ENCODE measurements around the gene MYRFL.

DNA sequence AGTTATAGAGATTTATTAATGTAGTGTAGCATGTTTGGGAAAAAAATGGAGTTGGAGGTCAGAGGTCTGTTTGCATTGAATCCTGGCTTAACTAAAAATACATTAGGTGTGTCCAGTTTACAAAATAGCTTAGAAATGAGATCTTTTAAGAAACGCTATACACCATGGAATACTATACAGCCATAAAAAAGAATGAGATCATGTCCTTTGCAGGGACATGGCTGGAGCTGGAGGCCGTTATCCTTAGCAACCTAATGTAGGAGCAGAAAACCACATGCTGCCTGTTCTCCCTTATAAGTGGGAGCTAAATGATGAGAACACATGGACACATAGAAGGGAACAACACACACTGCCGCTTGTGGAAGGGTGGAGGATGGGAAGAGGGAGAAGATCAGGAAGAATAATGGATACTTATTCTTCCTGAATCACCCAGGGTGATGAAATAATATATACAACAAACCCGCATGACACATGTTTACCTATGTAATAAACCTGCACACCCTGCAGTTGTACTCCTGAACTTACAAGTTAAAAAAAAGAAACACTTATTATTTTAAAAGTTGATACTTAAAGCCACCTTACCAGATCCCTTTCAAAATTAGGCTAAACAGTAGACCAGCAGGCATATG, 14.0 kb upstream of the MYRFL start:
- TF ChIP-seq ETV6 (CRISPR knock-in tag; IDR thresholded peaks at IDR 0.05) (no peak), CREB1 (CRISPR knock-in tag; IDR thresholded peaks at IDR 0.05) (no peak), CTCF (IDR thresholded peaks at IDR 0.05) (no peak), ZSCAN18 (CRISPR knock-in tag; IDR thresholded peaks at IDR 0.05) (no peak), NFATC4 (CRISPR knock-in tag; IDR thresholded peaks at IDR 0.05) (no peak), SMAD4 (CRISPR knock-in tag; IDR thresholded peaks at IDR 0.05) (no peak), HMGXB4 (CRISPR knock-in tag; IDR thresholded peaks at IDR 0.05) (no peak), ATF6 (CRISPR knock-in tag; IDR thresholded peaks at IDR 0.05) (no peak), ATF2 (CRISPR knock-in tag; IDR thresholded peaks at IDR 0.05; ENCODE audit: borderline replicate concordance, low read depth) (no peak), NR2C2 (CRISPR knock-in tag; IDR thresholded peaks at IDR 0.05) (no peak), TCF7 (CRISPR knock-in tag; IDR thresholded peaks at IDR 0.05; ENCODE audit: low read depth) (no peak), ZNF219 (CRISPR knock-in tag; IDR thresholded peaks at IDR 0.05; ENCODE audit: borderline replicate concordance) (no peak)
- TF ChIP-seq, protein P1, sequence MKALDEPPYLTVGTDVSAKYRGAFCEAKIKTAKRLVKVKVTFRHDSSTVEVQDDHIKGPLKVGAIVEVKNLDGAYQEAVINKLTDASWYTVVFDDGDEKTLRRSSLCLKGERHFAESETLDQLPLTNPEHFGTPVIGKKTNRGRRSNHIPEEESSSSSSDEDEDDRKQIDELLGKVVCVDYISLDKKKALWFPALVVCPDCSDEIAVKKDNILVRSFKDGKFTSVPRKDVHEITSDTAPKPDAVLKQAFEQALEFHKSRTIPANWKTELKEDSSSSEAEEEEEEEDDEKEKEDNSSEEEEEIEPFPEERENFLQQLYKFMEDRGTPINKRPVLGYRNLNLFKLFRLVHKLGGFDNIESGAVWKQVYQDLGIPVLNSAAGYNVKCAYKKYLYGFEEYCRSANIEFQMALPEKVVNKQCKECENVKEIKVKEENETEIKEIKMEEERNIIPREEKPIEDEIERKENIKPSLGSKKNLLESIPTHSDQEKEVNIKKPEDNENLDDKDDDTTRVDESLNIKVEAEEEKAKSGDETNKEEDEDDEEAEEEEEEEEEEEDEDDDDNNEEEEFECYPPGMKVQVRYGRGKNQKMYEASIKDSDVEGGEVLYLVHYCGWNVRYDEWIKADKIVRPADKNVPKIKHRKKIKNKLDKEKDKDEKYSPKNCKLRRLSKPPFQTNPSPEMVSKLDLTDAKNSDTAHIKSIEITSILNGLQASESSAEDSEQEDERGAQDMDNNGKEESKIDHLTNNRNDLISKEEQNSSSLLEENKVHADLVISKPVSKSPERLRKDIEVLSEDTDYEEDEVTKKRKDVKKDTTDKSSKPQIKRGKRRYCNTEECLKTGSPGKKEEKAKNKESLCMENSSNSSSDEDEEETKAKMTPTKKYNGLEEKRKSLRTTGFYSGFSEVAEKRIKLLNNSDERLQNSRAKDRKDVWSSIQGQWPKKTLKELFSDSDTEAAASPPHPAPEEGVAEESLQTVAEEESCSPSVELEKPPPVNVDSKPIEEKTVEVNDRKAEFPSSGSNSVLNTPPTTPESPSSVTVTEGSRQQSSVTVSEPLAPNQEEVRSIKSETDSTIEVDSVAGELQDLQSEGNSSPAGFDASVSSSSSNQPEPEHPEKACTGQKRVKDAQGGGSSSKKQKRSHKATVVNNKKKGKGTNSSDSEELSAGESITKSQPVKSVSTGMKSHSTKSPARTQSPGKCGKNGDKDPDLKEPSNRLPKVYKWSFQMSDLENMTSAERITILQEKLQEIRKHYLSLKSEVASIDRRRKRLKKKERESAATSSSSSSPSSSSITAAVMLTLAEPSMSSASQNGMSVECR (CRISPR knock-in tag; IDR thresholded peaks at IDR 0.05; ENCODE audit: borderline replicate concordance): no peak
- TF ChIP-seq, protein P2, sequence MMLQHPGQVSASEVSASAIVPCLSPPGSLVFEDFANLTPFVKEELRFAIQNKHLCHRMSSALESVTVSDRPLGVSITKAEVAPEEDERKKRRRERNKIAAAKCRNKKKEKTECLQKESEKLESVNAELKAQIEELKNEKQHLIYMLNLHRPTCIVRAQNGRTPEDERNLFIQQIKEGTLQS (CRISPR knock-in tag; conservative IDR thresholded peaks at IDR 0.05): no peak

All from WTC11 (cell line).